Peyer's patch (tissue), 4 donors: ENCODE measurements around the gene TMEM120A.

Experiments used
- CTCF ChIP-seq, 6 experiments: fragments of 450-650 bp in 4 of 6; fragments of 200-600 bp in 2 of 6; sonication (generic) in 1 of 6; IDR thresholded peaks; one replicate each; pipeline ENCODE4 v1.5.1; 2017 to 2019; ENCODE audit warnings: antibody characterized with exemption in 6 of 6, mild to moderate bottlenecking in 3 of 6, moderate library complexity in 1 of 6
- POLR2A ChIP-seq, 2 donors: fragments of 450-650 bp; IDR thresholded peaks; one replicate each; pipeline ENCODE4 v1.5.1; 2017; ENCODE audit warnings: antibody characterized with exemption in 2 of 2, mild to moderate bottlenecking in 2 of 2, moderate library complexity in 2 of 2

GRCh38 chr7:75985518-75986146, 8.8 kb downstream of the TMEM120A start:
- TF ChIP-seq CTCF (IDR thresholded peaks at IDR 0.05) (no peak), POLR2A (IDR thresholded peaks at IDR 0.05) (no peak)
